GM21619 (cell line): ENCODE results near the gene SGK1.
A peak's percentile ranks its signal among the peaks of the same experiment; 100 is the strongest.
"Not testable (repeated sequence)": the region's sequence is repeated elsewhere in the genome, so short reads cannot be mapped to it uniquely, and the experiment has no call there.

ENCODE experiments used
- ATAC-seq: cut with Tn5 transposase; IDR thresholded peaks from one replicate; pipeline ENCODE4 v1.9.1; 2021; ENCODE audit not compliant: unreplicated experiment

SGK1 gene

GRCh38 chr6:134193536-134194498, 124.1 kb downstream of the SGK1 start:
- ATAC-seq = no peak

GRCh38 chr6:134192609-134193008, 125.3 kb downstream of the SGK1 start:
- ATAC-seq = not testable (repeated sequence)

- ATAC-seq = no peak
Observed at GRCh38 chr6:134190883-134191282, 127.0 kb downstream of the SGK1 start.

- ATAC-seq = no peak
Observed at GRCh38 chr6:134187751-134188150, 130.2 kb downstream of the SGK1 start.

GRCh38 chr6:134187154-134187553, 130.8 kb downstream of the SGK1 start:
- no peak for ATAC-seq

- ATAC-seq = no peak
Observed at GRCh38 chr6:134186355-134186754, 131.6 kb downstream of the SGK1 start.

- no peak for ATAC-seq
Observed at GRCh38 chr6:134185277-134185676, 132.6 kb downstream of the SGK1 start.

- no peak for ATAC-seq
Observed at GRCh38 chr6:134183844-134184243, 134.1 kb downstream of the SGK1 start.

- ATAC-seq = no peak
Observed at GRCh38 chr6:134182528-134182927, 135.4 kb downstream of the SGK1 start.

GRCh38 chr6:134181726-134182125, 136.2 kb downstream of the SGK1 start:
- ATAC-seq = not testable (repeated sequence)

GRCh38 chr6:134181251-134181650, 136.7 kb downstream of the SGK1 start:
- not testable (repeated sequence) for ATAC-seq

GRCh38 chr6:134180540-134180939, 137.4 kb downstream of the SGK1 start:
- ATAC-seq = not testable (repeated sequence)

- no peak for ATAC-seq
Observed at GRCh38 chr6:134178161-134179044, 139.5 kb downstream of the SGK1 start.

GRCh38 chr6:134177753-134178160, 140.2 kb downstream of the SGK1 start:
- ATAC-seq = no peak

- no peak for ATAC-seq
Observed at GRCh38 chr6:134177236-134177635, 140.7 kb downstream of the SGK1 start.

- no peak for ATAC-seq
Observed at GRCh38 chr6:134176264-134176975, 141.5 kb downstream of the SGK1 start.

GRCh38 chr6:134175532-134176263, 142.2 kb downstream of the SGK1 start:
- ATAC-seq = peak; percentile 8

- ATAC-seq = peak; percentile 69
Observed at GRCh38 chr6:134174672-134175531, 143.0 kb downstream of the SGK1 start.

- no peak for ATAC-seq
Observed at GRCh38 chr6:134173936-134174671, 143.8 kb downstream of the SGK1 start.
